ENCODE data around the gene SNX27.

DNA sequence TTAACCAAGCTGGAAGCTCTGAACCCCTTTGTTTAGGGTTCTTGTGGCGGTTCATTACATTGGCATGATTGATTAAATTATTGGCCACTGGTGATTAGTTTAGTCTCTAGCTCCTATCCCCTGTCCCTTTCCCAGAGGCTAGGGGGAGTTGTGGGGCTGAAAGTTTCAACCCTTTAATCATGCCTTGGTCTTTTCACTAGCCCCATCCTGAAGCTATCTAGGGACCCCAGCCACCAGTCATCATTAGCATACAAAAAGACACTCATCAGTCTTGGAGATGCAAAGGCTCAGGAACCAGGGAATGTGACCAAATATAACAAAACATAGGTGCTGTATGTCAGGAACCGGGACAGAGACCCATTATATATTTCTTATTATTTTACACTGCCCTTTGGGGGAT is 34.7 kb upstream of the SNX27 start:
- TF ChIP-seq, protein P1, sequence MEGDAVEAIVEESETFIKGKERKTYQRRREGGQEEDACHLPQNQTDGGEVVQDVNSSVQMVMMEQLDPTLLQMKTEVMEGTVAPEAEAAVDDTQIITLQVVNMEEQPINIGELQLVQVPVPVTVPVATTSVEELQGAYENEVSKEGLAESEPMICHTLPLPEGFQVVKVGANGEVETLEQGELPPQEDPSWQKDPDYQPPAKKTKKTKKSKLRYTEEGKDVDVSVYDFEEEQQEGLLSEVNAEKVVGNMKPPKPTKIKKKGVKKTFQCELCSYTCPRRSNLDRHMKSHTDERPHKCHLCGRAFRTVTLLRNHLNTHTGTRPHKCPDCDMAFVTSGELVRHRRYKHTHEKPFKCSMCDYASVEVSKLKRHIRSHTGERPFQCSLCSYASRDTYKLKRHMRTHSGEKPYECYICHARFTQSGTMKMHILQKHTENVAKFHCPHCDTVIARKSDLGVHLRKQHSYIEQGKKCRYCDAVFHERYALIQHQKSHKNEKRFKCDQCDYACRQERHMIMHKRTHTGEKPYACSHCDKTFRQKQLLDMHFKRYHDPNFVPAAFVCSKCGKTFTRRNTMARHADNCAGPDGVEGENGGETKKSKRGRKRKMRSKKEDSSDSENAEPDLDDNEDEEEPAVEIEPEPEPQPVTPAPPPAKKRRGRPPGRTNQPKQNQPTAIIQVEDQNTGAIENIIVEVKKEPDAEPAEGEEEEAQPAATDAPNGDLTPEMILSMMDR (IDR thresholded peaks at IDR 0.05), result no peak
- TF ChIP-seq POLR2A (IDR thresholded peaks at IDR 0.05), result no peak

Data from right lobe of liver (tissue), 4 donors.